Vagina (tissue), 2 donors: ENCODE results near the gene B3GLCT. TPM values are rescaled to one million over a fixed set of nuclear protein-coding genes. Genes with fewer than 3 reads are reported as not detected.
"Not testable (repeated sequence)": the region's sequence is repeated elsewhere in the genome, so short reads cannot be mapped to it uniquely, and the experiment has no call there.

Experiments
- DNase-seq, 2 donors: peaks; one replicate each; pipeline ENCODE4 v3.0.0-alpha.2; 2017; ENCODE audit errors: extremely low spot score in 2 of 2
- H3K27ac ChIP-seq: fragments of 200-600 bp; sonication (generic); one replicate; pipeline ENCODE4 v1.5.1; 2019
- H3K27me3 ChIP-seq: fragments of 200-600 bp; sonication (generic); one replicate; pipeline ENCODE4 v1.5.1; 2019
- H3K36me3 ChIP-seq, 2 donors: fragments of 200-600 bp; sonication (generic); one replicate each; pipeline ENCODE4 v1.5.1; 2017 to 2019
- H3K4me1 ChIP-seq: fragments of 200-600 bp; sonication (generic); one replicate; pipeline ENCODE4 v1.5.1; 2019
- H3K4me3 ChIP-seq, 2 donors: fragments of 200-600 bp; sonication (generic); 1 replicate in 1 of 2; 2 replicates in 1 of 2; pipeline ENCODE4 v1.5.1; 2016 to 2019
- H3K9me3 ChIP-seq: fragments of 200-600 bp; sonication (generic); one replicate; pipeline ENCODE4 v1.5.1; 2019
- POLR2A ChIP-seq, 2 donors: fragments of 450-650 bp; IDR thresholded peaks; one replicate each; pipeline ENCODE4 v1.6.1; 2017; ENCODE audit warnings: antibody characterized with exemption in 2 of 2, mild to moderate bottlenecking in 2 of 2, moderate library complexity in 2 of 2
- POLR2AphosphoS5 ChIP-seq, 2 donors: sonication (generic); formaldehyde crosslinking; IDR thresholded peaks; one replicate each; pipeline ENCODE4 v1.9.0; 2017; ENCODE audit warnings: antibody characterized with exemption in 2 of 2, mild to moderate bottlenecking in 2 of 2, low read depth in 1 of 2; ENCODE audit not compliant: insufficient read depth in 1 of 2
- intact Hi-C: fragments of 100-400 bp; cut with DNase I; formaldehyde crosslinking; loops from one replicate; pipeline ENCODE4 v1.15.1; 2023
- total RNA-seq: library from RNA; depleted of rRNA; stranded (reverse); fragments of >200 nt; gene quantifications from one replicate; pipeline ENCODE4 v1.2.3, GENCODE V29; 2016
- TF ChIP-seq, protein P1 (sequence below), 3 experiments: fragments of 450-650 bp in 2 of 3; fragments of 200-600 bp in 1 of 3; sonication (generic) in 1 of 3; IDR thresholded peaks; one replicate each; pipeline ENCODE4 v1.5.1; 2017 to 2019; ENCODE audit warnings: antibody characterized with exemption in 3 of 3, mild to moderate bottlenecking in 2 of 3, moderate library complexity in 2 of 3

B3GLCT gene
- total RNA-seq, 1 donor from 2014 or later: 8.1 TPM

DNA sequence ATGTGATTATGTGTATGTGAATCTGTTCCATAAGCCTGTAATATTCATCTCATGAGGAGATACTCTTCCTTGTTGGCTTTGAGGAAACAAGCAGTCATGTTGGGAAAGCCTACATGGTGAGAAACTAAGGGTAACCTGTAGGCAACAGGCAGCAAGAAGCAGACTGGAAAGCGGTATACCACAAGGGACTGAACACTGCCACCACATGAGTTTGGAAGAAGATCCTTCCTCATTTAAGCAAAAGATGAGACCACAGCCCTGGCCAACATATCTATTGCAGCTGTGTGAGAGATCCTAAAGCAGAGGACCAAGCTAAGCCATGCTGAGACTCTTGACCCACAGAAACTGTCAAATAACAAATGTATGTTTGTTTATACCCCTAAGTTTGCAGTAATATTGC is 134.8 kb downstream of the B3GLCT start:
- H3K36me3 ChIP-seq: no peaks in the 10 kb centered on the region
- intact Hi-C loops: no loop called here
- no peak for DNase-seq
- H3K27me3 ChIP-seq: no peaks in the 10 kb centered on the region
- no peak overlapping the region for H3K4me3 ChIP-seq
- no peaks in the 10 kb centered on the region for H3K4me1 ChIP-seq
- TF ChIP-seq POLR2A (IDR thresholded peaks at IDR 0.05): no peak
- no peak for TF ChIP-seq POLR2AphosphoS5 (IDR thresholded peaks at IDR 0.05; ENCODE audit: insufficient read depth in 1 of 2, low read depth in 1 of 2)
- TF ChIP-seq, protein P1, sequence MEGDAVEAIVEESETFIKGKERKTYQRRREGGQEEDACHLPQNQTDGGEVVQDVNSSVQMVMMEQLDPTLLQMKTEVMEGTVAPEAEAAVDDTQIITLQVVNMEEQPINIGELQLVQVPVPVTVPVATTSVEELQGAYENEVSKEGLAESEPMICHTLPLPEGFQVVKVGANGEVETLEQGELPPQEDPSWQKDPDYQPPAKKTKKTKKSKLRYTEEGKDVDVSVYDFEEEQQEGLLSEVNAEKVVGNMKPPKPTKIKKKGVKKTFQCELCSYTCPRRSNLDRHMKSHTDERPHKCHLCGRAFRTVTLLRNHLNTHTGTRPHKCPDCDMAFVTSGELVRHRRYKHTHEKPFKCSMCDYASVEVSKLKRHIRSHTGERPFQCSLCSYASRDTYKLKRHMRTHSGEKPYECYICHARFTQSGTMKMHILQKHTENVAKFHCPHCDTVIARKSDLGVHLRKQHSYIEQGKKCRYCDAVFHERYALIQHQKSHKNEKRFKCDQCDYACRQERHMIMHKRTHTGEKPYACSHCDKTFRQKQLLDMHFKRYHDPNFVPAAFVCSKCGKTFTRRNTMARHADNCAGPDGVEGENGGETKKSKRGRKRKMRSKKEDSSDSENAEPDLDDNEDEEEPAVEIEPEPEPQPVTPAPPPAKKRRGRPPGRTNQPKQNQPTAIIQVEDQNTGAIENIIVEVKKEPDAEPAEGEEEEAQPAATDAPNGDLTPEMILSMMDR (IDR thresholded peaks at IDR 0.05): no peak
- H3K27ac ChIP-seq: no peak overlapping the region
- no peaks in the 10 kb centered on the region for H3K9me3 ChIP-seq

DNA sequence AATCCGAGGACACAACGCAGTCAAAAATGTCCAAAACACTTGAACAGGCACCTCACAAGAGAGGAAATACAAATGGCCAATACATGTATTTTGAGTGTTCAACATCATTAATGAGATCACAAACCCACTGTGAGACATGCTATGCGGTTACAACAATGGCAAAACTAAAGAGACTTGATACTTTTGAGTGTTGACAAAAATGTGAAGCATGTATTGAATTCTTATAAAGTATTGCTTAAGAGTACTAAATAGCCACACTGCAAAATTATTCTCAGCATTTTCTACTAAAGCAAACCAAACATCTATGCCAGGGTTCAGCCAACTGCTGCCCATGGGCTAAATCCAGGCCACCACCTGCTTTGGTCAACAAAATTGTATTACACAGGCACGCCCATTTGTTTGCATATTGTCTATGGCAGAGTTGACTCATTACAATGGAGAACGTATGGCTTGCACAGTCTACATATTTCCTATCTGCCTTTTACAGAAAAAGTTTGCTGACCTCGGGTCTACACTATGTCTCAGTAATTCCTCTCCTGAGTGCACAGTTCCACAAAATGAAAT is 135.3 kb downstream of the B3GLCT start:
- Histone ChIP-seq H3K27ac (no peak overlapping the region), H3K4me1 (no peaks in the 10 kb centered on the region), H3K4me3 (no peak overlapping the region), H3K9me3 (no peaks in the 10 kb centered on the region), H3K36me3 (no peaks in the 10 kb centered on the region), H3K27me3 (no peaks in the 10 kb centered on the region)
- no peak for DNase-seq
- no peak for TF ChIP-seq POLR2AphosphoS5 (IDR thresholded peaks at IDR 0.05; ENCODE audit: insufficient read depth in 1 of 2, low read depth in 1 of 2)
- no peak for TF ChIP-seq POLR2A (IDR thresholded peaks at IDR 0.05)
- TF ChIP-seq, protein P1 (IDR thresholded peaks at IDR 0.05): no peak
- intact Hi-C loops: no loop called here

DNA sequence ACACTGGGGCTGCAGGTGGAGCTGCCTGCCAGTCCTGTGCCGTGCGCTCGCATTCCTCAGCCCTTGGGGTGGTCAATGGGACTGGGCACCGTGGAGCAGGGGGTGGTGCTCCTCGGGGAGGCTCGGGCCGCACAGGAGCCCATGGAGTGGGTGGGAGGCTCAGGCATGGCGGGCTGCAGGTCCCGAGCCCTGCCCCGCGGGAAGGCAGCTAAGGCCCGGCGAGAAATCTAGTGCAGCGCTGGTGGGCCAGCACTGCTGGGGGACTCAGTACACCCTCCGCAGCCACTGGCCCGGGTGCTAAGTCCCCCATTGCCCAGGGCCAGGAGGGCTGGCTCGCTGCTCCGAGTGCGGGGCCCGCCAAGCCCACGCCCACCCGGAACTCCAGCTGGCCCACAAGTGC is 139.8 kb downstream of the B3GLCT start:
- H3K4me3 ChIP-seq, H3K27ac ChIP-seq, intact Hi-C loops, H3K9me3 ChIP-seq, H3K4me1 ChIP-seq, H3K36me3 ChIP-seq, DNase-seq, H3K27me3 ChIP-seq: not testable (repeated sequence)

DNA sequence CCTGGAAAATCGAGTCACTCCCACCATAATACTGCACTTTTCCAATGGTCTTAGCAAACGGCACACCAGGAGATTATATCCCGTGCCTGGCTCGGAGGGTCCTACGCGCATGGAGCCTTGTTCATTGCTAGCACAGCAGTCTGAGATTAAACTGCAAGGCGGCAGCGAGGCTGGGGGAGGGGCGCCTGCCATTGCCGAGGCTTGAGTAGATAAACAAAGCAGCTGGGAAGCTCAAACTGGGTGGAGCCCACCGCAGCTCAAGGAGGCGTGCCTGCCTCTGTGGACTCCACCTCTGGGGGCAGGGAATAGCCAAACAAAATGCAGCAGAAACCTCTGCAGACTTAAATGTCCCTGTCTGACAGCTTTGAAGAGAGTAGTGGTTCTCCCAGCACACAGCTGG is 141.1 kb downstream of the B3GLCT start:
- H3K36me3 ChIP-seq, H3K27ac ChIP-seq, H3K27me3 ChIP-seq, DNase-seq, H3K4me1 ChIP-seq, intact Hi-C loops, H3K4me3 ChIP-seq, H3K9me3 ChIP-seq: not testable (repeated sequence)

DNA sequence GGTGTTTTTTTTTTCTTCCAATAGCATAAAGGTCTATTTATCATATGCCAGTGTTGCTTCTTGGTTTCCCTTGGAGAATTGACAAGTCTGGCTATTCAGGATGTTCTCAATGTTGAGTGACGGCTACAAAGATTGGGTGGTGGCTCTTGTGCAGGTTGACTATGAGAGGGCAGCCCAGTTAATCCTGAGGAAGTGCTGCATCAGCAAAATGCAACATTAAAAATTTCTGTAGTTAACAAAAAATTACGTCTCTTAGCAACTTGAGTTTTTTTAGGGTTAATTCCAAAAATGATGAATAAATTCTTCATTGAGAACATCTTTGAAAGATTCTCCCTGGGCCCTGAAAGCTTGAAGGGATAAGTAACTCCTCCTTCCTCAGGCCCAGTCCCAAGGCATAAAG is 147.1 kb downstream of the B3GLCT start:
- Histone ChIP-seq H3K36me3 (no peaks in the 10 kb centered on the region), H3K27ac (no peak overlapping the region), H3K4me3 (no peak overlapping the region), H3K9me3 (no peaks in the 10 kb centered on the region), H3K27me3 (no peaks in the 10 kb centered on the region), H3K4me1 (no peaks in the 10 kb centered on the region)
- no peak for TF ChIP-seq POLR2AphosphoS5 (IDR thresholded peaks at IDR 0.05; ENCODE audit: insufficient read depth in 1 of 2, low read depth in 1 of 2)
- TF ChIP-seq, protein P1 (IDR thresholded peaks at IDR 0.05): no peak
- TF ChIP-seq POLR2A (IDR thresholded peaks at IDR 0.05): no peak
- DNase-seq: no peak
- intact Hi-C loops: no loop called here

DNA sequence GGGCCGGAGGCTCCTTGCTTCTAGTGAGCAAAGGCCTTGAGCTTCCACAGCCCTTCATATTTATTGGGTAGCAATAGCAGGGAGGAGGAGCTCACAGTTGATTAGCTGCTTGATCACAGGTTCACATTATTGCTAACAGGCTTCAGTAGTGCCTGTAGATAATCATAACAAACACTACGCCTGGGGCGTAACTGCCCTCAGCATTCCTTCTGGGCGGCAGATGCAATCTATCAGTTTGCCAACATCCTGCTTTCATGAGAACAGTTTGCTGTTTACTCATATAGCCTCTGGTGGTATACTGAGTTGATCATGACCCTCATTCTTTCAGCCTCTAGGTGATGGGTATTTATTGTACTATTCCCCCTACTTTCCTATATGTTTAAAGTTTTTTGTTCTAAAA is 149.4 kb downstream of the B3GLCT start:
- Histone ChIP-seq H3K27me3 (no peaks in the 10 kb centered on the region), H3K4me1 (no peaks in the 10 kb centered on the region), H3K4me3 (no peak overlapping the region), H3K9me3 (no peaks in the 10 kb centered on the region), H3K36me3 (no peaks in the 10 kb centered on the region), H3K27ac (no peak overlapping the region)
- TF ChIP-seq, protein P1 (IDR thresholded peaks at IDR 0.05): no peak
- TF ChIP-seq POLR2AphosphoS5 (IDR thresholded peaks at IDR 0.05; ENCODE audit: insufficient read depth in 1 of 2, low read depth in 1 of 2) (no peak), POLR2A (IDR thresholded peaks at IDR 0.05) (no peak)
- no peak for DNase-seq
- intact Hi-C loops: no loop called here
